Sciatic nerve (tissue), 2 donors: Measurements from ENCODE around the gene MREG. TPM values are rescaled to one million over a fixed set of nuclear protein-coding genes. Genes with fewer than 3 reads are reported as not detected.

Source experiments
- ATAC-seq: fragments of 200-7000 bp; cut with Tn5 transposase; one replicate; pipeline ENCODE4 v1.9.1; 2020; ENCODE audit warnings: mild to moderate bottlenecking, moderate library complexity
- DNase-seq: peaks from one replicate; pipeline ENCODE4 v3.0.0-alpha.2; 2020; ENCODE audit warnings: low spot score
- intact Hi-C: fragments of 100-400 bp; cut with DNase I; formaldehyde crosslinking; loops from one replicate; pipeline ENCODE4 v1.14.2; 2022
- total RNA-seq: library from RNA; stranded (reverse); fragmentation: NEBNext Ultra II Directional; extraction: Animal tissue kit (Norgen Biotek cat#: 25700); gene quantifications from one replicate; pipeline ENCODE4 v1.2.1, GENCODE V29; 2021
- donor health status: DM: no; HTN: no; CAD: no.
- donor health status: DM: no; HTN: no; CAD: no.

Gene MREG
- total RNA-seq, 1 donor from 2014 or later: 5.9 TPM

DNA sequence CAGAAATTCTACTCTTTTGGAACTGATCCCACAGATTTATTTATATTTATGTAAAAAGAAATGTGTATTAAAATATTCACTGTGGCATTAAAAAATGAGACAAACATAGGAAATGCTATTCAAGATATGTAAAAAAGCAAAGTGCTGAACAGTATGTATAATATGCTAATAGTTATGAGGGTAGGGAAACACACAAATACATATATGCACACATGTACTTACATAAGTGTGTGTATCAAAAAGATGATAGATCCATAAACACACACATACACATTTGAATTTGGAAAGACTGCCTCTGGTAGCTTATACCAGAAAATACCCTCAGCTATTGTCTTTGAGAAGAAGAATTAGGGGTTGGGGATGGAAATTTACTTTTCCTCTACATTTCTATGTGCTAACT lies 103.2 kb downstream of the MREG start:
- ATAC-seq (no peak), DNase-seq (no peak)
- intact Hi-C loops: no loop called here

DNA sequence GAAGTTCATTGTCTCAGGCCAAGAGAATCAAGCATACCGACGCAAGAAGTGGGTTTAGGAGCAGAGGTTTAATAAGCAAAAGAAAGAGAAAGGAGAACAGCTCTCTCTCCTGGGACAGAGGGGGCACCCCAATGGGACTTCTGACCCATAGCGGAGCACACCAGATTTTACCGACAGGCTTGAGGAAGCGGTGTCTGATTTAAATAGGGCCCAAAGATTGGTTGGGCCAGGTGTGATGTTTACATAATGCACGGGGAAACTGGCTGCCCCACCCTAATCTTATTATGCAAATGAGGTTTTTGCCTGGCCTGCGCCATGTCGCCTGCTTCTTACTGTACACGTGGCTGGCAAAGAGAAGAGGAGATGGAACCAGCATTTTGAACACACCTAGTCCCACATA lies 106.2 kb downstream of the MREG start:
- DNase-seq (no peak), ATAC-seq (no peak)
- intact Hi-C loops: no loop called here

DNA sequence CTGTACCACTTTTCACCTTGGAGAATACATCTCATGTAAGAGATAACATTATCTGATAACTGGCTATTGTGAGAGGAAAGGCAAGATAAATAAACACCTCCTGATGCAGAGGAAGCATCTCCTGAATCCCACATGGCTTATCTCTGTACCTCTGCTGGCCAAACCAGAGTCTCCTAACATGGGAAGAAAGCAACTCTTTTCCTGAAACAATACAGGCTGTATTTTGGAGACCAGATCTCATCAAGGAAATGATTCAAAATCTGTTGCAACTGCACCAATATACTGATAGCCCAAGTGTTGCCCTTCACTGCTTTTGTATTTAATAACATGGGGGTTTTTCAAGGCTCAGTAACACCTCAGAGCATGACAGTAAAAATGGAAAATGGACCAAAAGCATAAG lies 106.9 kb downstream of the MREG start:
- intact Hi-C loops: no loop called here
- ATAC-seq: no peak
- no peak for DNase-seq

DNA sequence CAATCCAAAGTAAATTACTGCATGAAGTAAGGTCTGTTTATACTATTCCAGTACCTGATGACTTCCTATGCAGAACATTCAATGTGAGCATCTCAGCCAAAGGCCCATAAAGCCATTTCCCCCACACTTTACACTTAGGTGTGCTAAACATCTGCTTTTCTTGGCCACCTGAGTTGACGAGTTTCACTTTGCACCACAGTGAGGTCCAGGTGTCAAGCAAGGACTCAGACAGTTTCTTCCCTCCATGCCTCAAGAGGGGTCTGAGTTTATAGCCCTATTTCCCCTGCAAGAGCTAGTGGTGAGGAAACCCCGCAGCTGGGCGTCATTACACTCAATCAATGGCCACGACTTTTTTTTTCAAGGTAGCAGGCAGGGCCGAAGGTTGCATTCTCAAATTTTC lies 107.7 kb downstream of the MREG start:
- intact Hi-C loops: no loop called here
- no peak for ATAC-seq
- DNase-seq: no peak

DNA sequence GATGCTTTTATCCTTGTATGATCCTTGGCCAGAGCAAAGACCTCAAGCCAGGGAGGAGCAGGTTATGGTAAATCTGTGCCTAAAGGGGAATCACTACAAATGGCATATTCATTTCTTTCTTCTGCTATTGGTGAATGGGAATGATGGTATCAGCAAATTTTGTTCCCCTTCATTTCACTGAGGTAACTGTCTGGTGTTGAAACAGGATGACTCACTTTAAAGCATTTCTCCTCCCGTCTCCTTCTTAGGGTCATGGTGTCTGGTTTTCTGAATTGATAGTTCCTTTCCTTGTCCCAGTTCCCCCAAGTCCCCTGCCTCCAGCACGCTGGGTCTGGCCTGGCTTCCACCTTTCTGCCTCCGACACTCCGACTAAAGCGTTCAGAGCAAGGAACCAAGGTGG lies 109.2 kb downstream of the MREG start:
- intact Hi-C loops: no loop called here
- no peak for ATAC-seq
- no peak for DNase-seq

DNA sequence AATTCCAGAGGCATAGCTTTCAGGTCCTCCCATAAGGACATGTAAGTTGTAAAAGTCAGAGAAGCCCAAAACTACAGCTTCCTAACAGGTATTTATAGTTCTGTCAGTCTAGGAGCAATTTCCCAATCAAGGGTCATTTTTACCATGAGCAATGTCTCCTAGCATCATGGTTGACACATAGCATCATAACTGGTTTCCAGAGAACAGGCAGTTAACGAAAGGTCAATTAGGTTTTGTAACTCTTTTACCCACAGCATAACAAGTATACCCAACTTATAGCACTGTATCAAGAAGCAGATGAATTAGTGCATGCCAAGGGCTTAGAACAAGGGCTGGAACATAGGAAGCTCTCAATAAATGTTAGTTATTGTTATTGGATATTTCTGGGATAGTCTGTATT lies 110.1 kb downstream of the MREG start:
- no peak for DNase-seq
- ATAC-seq: no peak
- intact Hi-C loops: no loop called here

DNA sequence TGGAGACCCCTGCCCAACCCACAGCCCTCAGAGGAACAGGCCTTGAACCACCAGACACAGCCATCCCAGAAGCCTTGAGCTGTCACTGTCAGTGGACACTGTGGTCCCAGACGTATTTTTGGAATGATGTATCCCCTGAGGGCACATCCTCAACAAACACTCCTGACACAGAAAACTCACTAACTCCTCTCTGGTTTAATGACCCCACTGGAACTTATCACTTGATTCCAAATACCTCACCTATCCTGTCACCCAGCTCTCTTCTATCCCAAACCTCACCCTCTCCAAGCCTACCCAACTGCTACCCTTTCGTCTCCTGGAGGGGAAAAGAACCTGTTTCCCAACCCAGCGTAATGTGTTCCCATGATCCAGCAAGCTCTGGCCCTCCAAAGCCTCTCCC lies 111.6 kb downstream of the MREG start:
- intact Hi-C loops: no loop called here
- ATAC-seq (no peak), DNase-seq (no peak)

DNA sequence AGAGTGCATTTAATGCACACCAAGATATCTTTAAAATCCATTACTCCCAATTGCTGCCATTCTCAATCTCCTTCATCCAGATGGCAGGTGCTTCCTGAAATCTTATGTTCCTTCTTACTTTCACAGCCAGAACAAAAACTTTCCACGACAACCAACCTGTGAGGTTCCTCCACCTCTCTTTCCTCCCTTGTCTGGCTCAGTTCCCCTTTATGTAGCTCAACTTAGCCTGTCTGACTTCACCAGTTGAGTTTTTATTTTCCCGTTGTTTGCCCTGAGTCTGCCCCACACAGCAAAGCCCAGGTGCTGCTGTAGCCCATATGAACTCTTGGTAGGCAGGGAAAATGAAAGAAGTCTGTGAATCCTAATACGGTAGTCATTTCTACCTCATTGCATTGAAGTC lies 112.5 kb downstream of the MREG start:
- intact Hi-C loops: no loop called here
- ATAC-seq (no peak), DNase-seq (no peak)

DNA sequence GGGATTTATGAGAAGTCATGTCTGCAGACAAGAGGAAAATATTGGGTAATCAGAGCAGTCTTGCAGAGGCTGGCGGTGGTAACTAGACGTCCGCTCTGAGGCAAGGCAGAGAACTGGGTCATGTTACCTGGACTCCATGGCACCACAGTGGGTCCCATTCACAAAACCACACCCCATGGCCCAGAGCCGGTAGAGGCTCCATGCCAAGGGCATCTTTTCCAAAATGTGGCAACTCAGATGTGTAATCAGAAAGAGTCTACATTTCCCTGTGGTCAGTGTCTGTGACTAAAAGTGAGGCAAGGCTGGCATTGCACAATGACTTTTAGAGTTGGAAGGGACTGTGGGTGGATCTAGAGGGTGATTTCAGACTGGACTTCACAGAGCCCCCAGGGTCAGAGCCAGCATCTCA lies 113.1 kb downstream of the MREG start:
- DNase-seq: no peak
- intact Hi-C loops: no loop called here
- peak; percentile 64 for ATAC-seq

DNA sequence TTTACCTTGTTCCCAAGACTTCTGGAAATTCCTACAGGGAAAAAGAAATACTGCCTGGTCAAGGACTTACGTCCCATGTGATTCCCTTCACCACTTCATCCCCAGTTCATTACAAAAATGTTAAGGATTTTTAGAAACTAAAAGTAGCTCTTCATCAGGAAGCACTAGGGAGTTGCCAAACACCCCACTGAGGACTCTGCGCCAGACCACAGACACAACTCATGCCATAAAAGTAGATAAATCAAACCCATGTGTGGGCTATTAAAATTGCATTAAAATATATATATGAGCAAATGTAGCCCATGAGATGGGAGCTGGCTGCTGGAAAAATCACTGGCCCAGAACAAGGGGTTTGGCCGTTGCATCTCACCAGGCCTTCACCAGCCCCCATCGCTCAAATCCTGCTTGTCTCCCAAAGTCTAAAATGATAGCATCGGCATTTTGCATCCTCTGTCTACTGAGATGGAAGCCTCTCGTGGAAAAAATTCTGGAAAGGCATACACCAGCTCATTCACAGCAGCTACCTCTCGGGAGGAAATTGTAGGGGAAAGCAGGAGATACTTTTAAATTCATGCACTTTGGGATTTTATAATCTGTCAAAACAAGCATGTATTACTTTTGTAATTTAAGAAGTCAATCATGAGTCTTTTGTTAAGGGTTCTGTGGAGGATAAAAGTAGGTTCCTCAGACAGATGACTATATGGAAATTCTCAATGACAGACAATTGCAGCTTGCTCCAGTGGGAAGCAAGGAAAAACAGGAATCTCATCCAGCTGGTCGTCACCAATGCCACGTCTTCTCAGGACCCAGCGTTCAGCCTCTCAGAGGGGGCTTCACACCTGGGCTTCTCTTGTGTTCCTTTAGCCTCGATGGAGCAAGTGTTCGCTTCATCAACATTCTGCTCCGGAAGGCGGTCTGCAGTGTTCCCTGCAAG lies 113.9 kb downstream of the MREG start:
- ATAC-seq (peak; percentile 72), DNase-seq (no peak)
- intact Hi-C loops: no loop called here

DNA sequence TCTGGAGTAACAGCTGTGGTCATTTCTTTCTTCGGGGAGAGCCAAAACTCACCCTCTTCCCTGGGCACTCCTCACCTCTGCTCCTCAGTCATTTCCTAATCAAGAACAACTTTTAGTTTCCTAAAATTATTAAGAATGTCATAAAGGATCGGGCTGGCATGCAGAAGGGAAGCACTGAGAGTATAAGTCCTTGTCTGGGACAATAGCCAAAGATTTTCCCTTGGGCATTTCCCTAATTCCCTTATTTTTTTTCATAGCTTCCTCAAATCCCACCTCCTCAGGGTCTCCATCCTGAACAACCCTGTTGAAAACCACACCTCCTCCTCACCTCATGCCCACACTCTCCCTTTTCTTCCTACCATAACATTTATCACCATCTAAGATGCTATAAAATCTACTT lies 115.0 kb downstream of the MREG start:
- ATAC-seq (no peak), DNase-seq (no peak)
- intact Hi-C loops: no loop called here

DNA sequence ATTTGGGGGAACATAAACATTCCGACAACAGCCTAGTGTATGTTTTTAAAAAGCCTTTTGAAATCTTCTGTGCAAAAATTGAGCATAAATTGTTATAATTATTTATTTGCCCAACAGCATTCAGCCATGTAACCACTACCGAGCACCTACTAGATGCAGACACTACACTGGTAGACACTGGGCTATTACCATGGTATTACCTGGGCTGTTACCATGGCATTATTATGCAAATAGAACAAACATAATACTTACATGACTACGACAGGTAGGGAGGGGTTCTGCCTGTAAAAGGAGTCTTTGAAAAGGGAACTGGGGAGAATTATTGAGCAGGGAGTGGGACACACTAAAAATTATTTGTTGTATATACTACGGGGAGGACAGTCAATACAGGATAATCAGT lies 116.4 kb downstream of the MREG start:
- ATAC-seq (no peak), DNase-seq (no peak)
- intact Hi-C loops: no loop called here

DNA sequence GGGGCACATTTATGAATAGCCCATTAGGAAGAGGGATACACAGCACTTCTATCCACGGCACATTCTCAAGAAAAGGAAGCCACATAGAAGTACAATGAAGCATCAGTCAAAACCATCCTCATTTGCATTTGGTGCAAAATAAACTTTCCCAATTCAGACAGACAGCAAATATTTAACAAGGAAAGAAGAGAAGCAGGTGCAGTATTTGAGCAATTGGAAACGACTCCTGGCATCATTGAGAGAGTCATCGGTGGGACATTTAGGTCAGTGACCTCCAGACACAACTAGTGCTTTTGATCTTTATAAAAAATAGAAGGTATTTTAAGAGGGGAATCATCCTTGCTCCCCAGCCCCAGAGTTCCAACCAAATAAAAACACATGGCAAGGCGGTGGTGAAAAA lies 118.0 kb downstream of the MREG start:
- ATAC-seq (no peak), DNase-seq (no peak)
- intact Hi-C loops: no loop called here

Other genes with a start within 250 kb of the MREG start
- gene PECR, start 68.3 kb upstream of the MREG start, total RNA-seq: 15.1 TPM
- gene TMEM169, start 68.4 kb upstream of the MREG start, total RNA-seq: 1.6 TPM
- gene XRCC5, start 95.8 kb upstream of the MREG start, total RNA-seq: 173 TPM